ENCODE measurements around the gene KRT7.

The KRT7 gene

GRCh38 chr12:52189376-52190174, 43.5 kb upstream of the KRT7 start:
- FAIRE-seq, result no peak
- TF ChIP-seq SPI1 (IDR thresholded peaks at IDR 0.05; ENCODE audit: low read depth, low read length) (no peak), POU2F2 (IDR thresholded peaks at IDR 0.05; ENCODE audit: low read depth, low read length) (no peak), POLR2A (IDR thresholded peaks at IDR 0.05; ENCODE audit: low read depth, low read length) (no peak), POLR2AphosphoS5 (IDR thresholded peaks at IDR 0.05; ENCODE audit: low read depth, low read length) (no peak), TAF1 (IDR thresholded peaks at IDR 0.05; ENCODE audit: low read depth, low read length) (no peak), PAX5 (IDR thresholded peaks at IDR 0.05; ENCODE audit: insufficient read depth, low read length, severe bottlenecking) (no peak)
- no peak for DNase-seq (ENCODE audit: insufficient read length, low spot score)

- DNase-seq (ENCODE audit: insufficient read length, low spot score) (no peak), FAIRE-seq (no peak)
- no peak for TF ChIP-seq TAF1 (IDR thresholded peaks at IDR 0.05; ENCODE audit: low read depth, low read length)
- no peak for TF ChIP-seq PAX5 (IDR thresholded peaks at IDR 0.05; ENCODE audit: insufficient read depth, low read length, severe bottlenecking)
- TF ChIP-seq SPI1 (IDR thresholded peaks at IDR 0.05; ENCODE audit: low read depth, low read length), result no peak
- TF ChIP-seq POLR2AphosphoS5 (IDR thresholded peaks at IDR 0.05; ENCODE audit: low read depth, low read length), result no peak
- TF ChIP-seq POLR2A (IDR thresholded peaks at IDR 0.05; ENCODE audit: low read depth, low read length), result no peak
- TF ChIP-seq POU2F2 (IDR thresholded peaks at IDR 0.05; ENCODE audit: low read depth, low read length), result no peak
Measured at GRCh38 chr12:52190860-52191729, 41.9 kb upstream of the KRT7 start.

GRCh38 chr12:52191841-52192791, 40.9 kb upstream of the KRT7 start, which contains the start of gene KRT80:
TSS of gene KRT80 (minus strand) at chr12:52192014. CDS start at chr12:52191902, 112 bp downstream.
- FAIRE-seq (no peak), DNase-seq (ENCODE audit: insufficient read length, low spot score) (no peak)

GRCh38 chr12:52193532-52193931, 39.5 kb upstream of the KRT7 start:
- FAIRE-seq (no peak), DNase-seq (ENCODE audit: insufficient read length, low spot score) (no peak)
- no peak for TF ChIP-seq POLR2A (IDR thresholded peaks at IDR 0.05; ENCODE audit: low read depth, low read length)
- no peak for TF ChIP-seq PAX5 (IDR thresholded peaks at IDR 0.05; ENCODE audit: insufficient read depth, low read length, severe bottlenecking)
- TF ChIP-seq TAF1 (IDR thresholded peaks at IDR 0.05; ENCODE audit: low read depth, low read length), result no peak
- no peak for TF ChIP-seq POU2F2 (IDR thresholded peaks at IDR 0.05; ENCODE audit: low read depth, low read length)
- TF ChIP-seq SPI1 (IDR thresholded peaks at IDR 0.05; ENCODE audit: low read depth, low read length), result no peak
- no peak for TF ChIP-seq POLR2AphosphoS5 (IDR thresholded peaks at IDR 0.05; ENCODE audit: low read depth, low read length)

More at GRCh38 chr12:52191841-52192791, 40.9 kb upstream of the KRT7 start, which contains the start of gene KRT80:
- no peak for TF ChIP-seq POLR2A (IDR thresholded peaks at IDR 0.05; ENCODE audit: low read depth, low read length)
- TF ChIP-seq POLR2AphosphoS5 (IDR thresholded peaks at IDR 0.05; ENCODE audit: low read depth, low read length), result no peak
- no peak for TF ChIP-seq PAX5 (IDR thresholded peaks at IDR 0.05; ENCODE audit: insufficient read depth, low read length, severe bottlenecking)
- TF ChIP-seq SPI1 (IDR thresholded peaks at IDR 0.05; ENCODE audit: low read depth, low read length), result no peak
- no peak for TF ChIP-seq TAF1 (IDR thresholded peaks at IDR 0.05; ENCODE audit: low read depth, low read length)
- TF ChIP-seq POU2F2 (IDR thresholded peaks at IDR 0.05; ENCODE audit: low read depth, low read length), result no peak

GRCh38 chr12:52193991-52194390, 39.1 kb upstream of the KRT7 start:
- no peak for DNase-seq (ENCODE audit: insufficient read length, low spot score)
- FAIRE-seq, result no peak
- TF ChIP-seq POLR2A (IDR thresholded peaks at IDR 0.05; ENCODE audit: low read depth, low read length) (no peak), POU2F2 (IDR thresholded peaks at IDR 0.05; ENCODE audit: low read depth, low read length) (no peak), TAF1 (IDR thresholded peaks at IDR 0.05; ENCODE audit: low read depth, low read length) (no peak), POLR2AphosphoS5 (IDR thresholded peaks at IDR 0.05; ENCODE audit: low read depth, low read length) (no peak), SPI1 (IDR thresholded peaks at IDR 0.05; ENCODE audit: low read depth, low read length) (no peak), PAX5 (IDR thresholded peaks at IDR 0.05; ENCODE audit: insufficient read depth, low read length, severe bottlenecking) (no peak)

GRCh38 chr12:52195065-52195730, 37.8 kb upstream of the KRT7 start:
- FAIRE-seq, result no peak
- no peak for DNase-seq (ENCODE audit: insufficient read length, low spot score)
- no peak for TF ChIP-seq PAX5 (IDR thresholded peaks at IDR 0.05; ENCODE audit: insufficient read depth, low read length, severe bottlenecking)
- TF ChIP-seq POU2F2 (IDR thresholded peaks at IDR 0.05; ENCODE audit: low read depth, low read length), result no peak
- TF ChIP-seq POLR2AphosphoS5 (IDR thresholded peaks at IDR 0.05; ENCODE audit: low read depth, low read length), result no peak
- TF ChIP-seq SPI1 (IDR thresholded peaks at IDR 0.05; ENCODE audit: low read depth, low read length), result no peak
- no peak for TF ChIP-seq POLR2A (IDR thresholded peaks at IDR 0.05; ENCODE audit: low read depth, low read length)
- no peak for TF ChIP-seq TAF1 (IDR thresholded peaks at IDR 0.05; ENCODE audit: low read depth, low read length)

GRCh38 chr12:52197371-52198231, 35.4 kb upstream of the KRT7 start:
- TF ChIP-seq POU2F2 (IDR thresholded peaks at IDR 0.05; ENCODE audit: low read depth, low read length) (no peak), TAF1 (IDR thresholded peaks at IDR 0.05; ENCODE audit: low read depth, low read length) (no peak), POLR2A (IDR thresholded peaks at IDR 0.05; ENCODE audit: low read depth, low read length) (no peak), PAX5 (IDR thresholded peaks at IDR 0.05; ENCODE audit: insufficient read depth, low read length, severe bottlenecking) (no peak), POLR2AphosphoS5 (IDR thresholded peaks at IDR 0.05; ENCODE audit: low read depth, low read length) (no peak), SPI1 (IDR thresholded peaks at IDR 0.05; ENCODE audit: low read depth, low read length) (no peak)
- FAIRE-seq (no peak), DNase-seq (ENCODE audit: insufficient read length, low spot score) (no peak)
